Measurements from ENCODE around the gene KANSL2. TPM values are rescaled to one million over a fixed set of nuclear protein-coding genes. Genes with fewer than 3 reads are reported as not detected.

Gene KANSL2
- total and polyA plus RNA-seq, 2 of the 13 experiments (the other 11 are each of a cell fraction or from before 2014, with no cell fraction given): 24.1 to 41.3 TPM

GRCh38 chr12:48680861-48681260, 1.2 kb downstream of the KANSL2 start:
- Histone ChIP-seq H3K27me3 (ENCODE audit: control insufficient read depth in 1 of 2, insufficient read depth in 2 of 2, low read length in 2 of 2) (no peaks in the 10 kb centered on the region; a peak in 1 of 5 replicates), H3K4me2 (ENCODE audit: low read depth, low read length) (peak overlapping the region; percentile 89), H3K4me1 (ENCODE audit: insufficient read depth, low read length) (peaks cover 45% of the 10 kb centered on the region), H3K9me3 (ENCODE audit: low read length) (no peaks in the 10 kb centered on the region), H3K36me3 (replicated peaks in 1 of 2; ENCODE audit: control insufficient read depth in 1 of 2, insufficient read depth in 2 of 2, low read length in 2 of 2) (peaks cover 4 to 29% of the 10 kb centered on the region in 2 experiments; a peak in 3 of 5 replicates), H2AFZ (ENCODE audit: low read length) (no peak overlapping the region), H4K20me1 (ENCODE audit: insufficient read depth, low read length) (peaks cover 10% of the 10 kb centered on the region; the same call in 1 of the 2 replicates), H3K27ac (ENCODE audit: extremely low read length, insufficient read depth, low read length) (peak overlapping the region; percentile 93), H3K4me3 (replicated peaks in 1 of 3; ENCODE audit: insufficient read depth in 1 of 3, low read depth in 2 of 3, low read length in 3 of 3) (peak overlapping the region; percentile 82 to 91 (median 85)), H3K79me2 (ENCODE audit: insufficient read depth, low read length) (peaks cover 59% of the 10 kb centered on the region), H3K9ac (ENCODE audit: insufficient read depth, low read depth, low read length) (peak overlapping the region; percentile 96)
- DNase-seq (ENCODE audit: low spot score) (no peak), ATAC-seq (no peak), FAIRE-seq (no peak)
- intact Hi-C loops (cut with micrococcal nuclease; ENCODE audit: unreplicated experiment) (no loop called here), in situ Hi-C loops (cut with HindIII; ENCODE audit: extremely low pct_ligation_motif_present, low pct_unique_long_range_greater_than_20kb) (no loop called here)
- 63% methylated on average over 13 of the region's 13 CpGs for WGBS (ENCODE audit: low lambda C conversion rate)
- ChIA-PET POLR2A (no interaction called here), CTCF (ENCODE audit: low intra/inter-chr PET ratio, low total read pairs) (no interaction called here)
- TF ChIP-seq ZNF337 (CRISPR knock-in tag; IDR thresholded peaks at IDR 0.05; ENCODE audit: borderline replicate concordance, low read depth) (no peak), BHLHE40 (IDR thresholded peaks at IDR 0.05; ENCODE audit: low read length) (no peak), SRSF4 (IDR thresholded peaks at IDR 0.05; ENCODE audit: low read depth, low read length, poor library complexity, severe bottlenecking) (no peak), THAP9 (CRISPR knock-in tag; IDR thresholded peaks at IDR 0.05; ENCODE audit: borderline replicate concordance) (no peak), HHEX (CRISPR knock-in tag; IDR thresholded peaks at IDR 0.05) (no peak), NR2F6 (IDR thresholded peaks at IDR 0.05) (no peak), NR2F6 (CRISPR knock-in tag; IDR thresholded peaks at IDR 0.05) (no peak)
- no TSS peak for BruUV-seq (replicated peaks)
